GM12864 (cell line): ENCODE results near the gene TMC8.

Source experiments
- DNase-seq: peaks from one replicate; pipeline ENCODE4 v3.0.0-alpha.2; 2011; ENCODE audit warnings: low read depth
- H3K4me3 ChIP-seq: 2 replicates; pipeline ENCODE4 v1.5.1; 2011; ENCODE audit warnings: mild to moderate bottlenecking, low read depth, low read length, control low read depth
- CTCF ChIP-seq: IDR thresholded peaks from 2 replicates; pipeline ENCODE4 v1.5.1; 2011; ENCODE audit warnings: low read depth, mild to moderate bottlenecking, moderate library complexity, low read length, control low read depth, inconsistent platforms; ENCODE audit errors: missing control alignments

The TMC8 gene

GRCh38 chr17:78110363-78111015 lies 20.1 kb upstream of the TMC8 start:
- H3K4me3 ChIP-seq, result no peak overlapping the region
- no peak for DNase-seq
- TF ChIP-seq CTCF, result no peak

GRCh38 chr17:78111016-78111726 lies 19.4 kb upstream of the TMC8 start:
- TF ChIP-seq CTCF, result no peak
- no peak for DNase-seq

GRCh38 chr17:78111727-78112517 lies 18.6 kb upstream of the TMC8 start:
- H3K4me3 ChIP-seq, result no peak overlapping the region
- no peak for DNase-seq
- TF ChIP-seq CTCF, result no peak

More at GRCh38 chr17:78111016-78111726, 19.4 kb upstream of the TMC8 start:
- H3K4me3 ChIP-seq, result no peak overlapping the region

GRCh38 chr17:78112518-78113471 lies 17.8 kb upstream of the TMC8 start:
- DNase-seq, result no peak
- no peak overlapping the region for H3K4me3 ChIP-seq
- peak; percentile 94 for TF ChIP-seq CTCF

GRCh38 chr17:78113804-78114785 lies 16.5 kb upstream of the TMC8 start:
- H3K4me3 ChIP-seq, result no peak overlapping the region; the same call in 1 of the 2 replicates
- peak; percentile 40 for DNase-seq
- no peak for TF ChIP-seq CTCF
